ENCODE measurements around the gene NFATC1. TPM values are rescaled to one million over a fixed set of nuclear protein-coding genes. Genes with fewer than 3 reads are reported as not detected.

Gene NFATC1
- total RNA-seq, 4 donors from 2014 or later: 0.79 to 4.8 (median 2.6) TPM

Small RNA genes within 50 kb of the gene (small RNA-seq; reads per million reads assigned to genes)
- 0 reads per million in 4 donors for gene AC018445.2

Data from esophagus squamous epithelium (tissue), 4 donors.